ENCODE results near the gene TMEM233.

- TF ChIP-seq EP300 (IDR thresholded peaks at IDR 0.05) (no peak), POLR2AphosphoS5 (IDR thresholded peaks at IDR 0.05) (no peak)
Measured at GRCh38 chr12:119671070-119671469, 77.5 kb downstream of the TMEM233 start.

Data from suprapubic skin (tissue), 4 donors.